ENCODE measurements around the gene CCNI2.

GRCh38 chr5:132758451-132758850, 11.2 kb downstream of the CCNI2 start:
- no peak for TF ChIP-seq E2F4 (CRISPR knock-in tag; IDR thresholded peaks at IDR 0.05; ENCODE audit: borderline replicate concordance, low read depth)
- TF ChIP-seq ETV6 (CRISPR knock-in tag; IDR thresholded peaks at IDR 0.05), result no peak
- TF ChIP-seq, protein P1, sequence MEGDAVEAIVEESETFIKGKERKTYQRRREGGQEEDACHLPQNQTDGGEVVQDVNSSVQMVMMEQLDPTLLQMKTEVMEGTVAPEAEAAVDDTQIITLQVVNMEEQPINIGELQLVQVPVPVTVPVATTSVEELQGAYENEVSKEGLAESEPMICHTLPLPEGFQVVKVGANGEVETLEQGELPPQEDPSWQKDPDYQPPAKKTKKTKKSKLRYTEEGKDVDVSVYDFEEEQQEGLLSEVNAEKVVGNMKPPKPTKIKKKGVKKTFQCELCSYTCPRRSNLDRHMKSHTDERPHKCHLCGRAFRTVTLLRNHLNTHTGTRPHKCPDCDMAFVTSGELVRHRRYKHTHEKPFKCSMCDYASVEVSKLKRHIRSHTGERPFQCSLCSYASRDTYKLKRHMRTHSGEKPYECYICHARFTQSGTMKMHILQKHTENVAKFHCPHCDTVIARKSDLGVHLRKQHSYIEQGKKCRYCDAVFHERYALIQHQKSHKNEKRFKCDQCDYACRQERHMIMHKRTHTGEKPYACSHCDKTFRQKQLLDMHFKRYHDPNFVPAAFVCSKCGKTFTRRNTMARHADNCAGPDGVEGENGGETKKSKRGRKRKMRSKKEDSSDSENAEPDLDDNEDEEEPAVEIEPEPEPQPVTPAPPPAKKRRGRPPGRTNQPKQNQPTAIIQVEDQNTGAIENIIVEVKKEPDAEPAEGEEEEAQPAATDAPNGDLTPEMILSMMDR (IDR thresholded peaks at IDR 0.05), result no peak
- TF ChIP-seq, protein P2, sequence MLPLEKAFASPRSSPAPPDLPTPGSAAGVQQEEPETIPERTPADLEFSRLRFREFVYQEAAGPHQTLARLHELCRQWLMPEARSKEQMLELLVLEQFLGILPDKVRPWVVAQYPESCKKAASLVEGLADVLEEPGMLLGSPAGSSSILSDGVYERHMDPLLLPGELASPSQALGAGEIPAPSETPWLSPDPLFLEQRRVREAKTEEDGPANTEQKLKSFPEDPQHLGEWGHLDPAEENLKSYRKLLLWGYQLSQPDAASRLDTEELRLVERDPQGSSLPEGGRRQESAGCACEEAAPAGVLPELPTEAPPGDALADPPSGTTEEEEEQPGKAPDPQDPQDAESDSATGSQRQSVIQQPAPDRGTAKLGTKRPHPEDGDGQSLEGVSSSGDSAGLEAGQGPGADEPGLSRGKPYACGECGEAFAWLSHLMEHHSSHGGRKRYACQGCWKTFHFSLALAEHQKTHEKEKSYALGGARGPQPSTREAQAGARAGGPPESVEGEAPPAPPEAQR (CRISPR knock-in tag; IDR thresholded peaks at IDR 0.05), result no peak
- no peak for TF ChIP-seq MYBL2 (CRISPR knock-in tag; IDR thresholded peaks at IDR 0.05)
- TF ChIP-seq, protein P3, sequence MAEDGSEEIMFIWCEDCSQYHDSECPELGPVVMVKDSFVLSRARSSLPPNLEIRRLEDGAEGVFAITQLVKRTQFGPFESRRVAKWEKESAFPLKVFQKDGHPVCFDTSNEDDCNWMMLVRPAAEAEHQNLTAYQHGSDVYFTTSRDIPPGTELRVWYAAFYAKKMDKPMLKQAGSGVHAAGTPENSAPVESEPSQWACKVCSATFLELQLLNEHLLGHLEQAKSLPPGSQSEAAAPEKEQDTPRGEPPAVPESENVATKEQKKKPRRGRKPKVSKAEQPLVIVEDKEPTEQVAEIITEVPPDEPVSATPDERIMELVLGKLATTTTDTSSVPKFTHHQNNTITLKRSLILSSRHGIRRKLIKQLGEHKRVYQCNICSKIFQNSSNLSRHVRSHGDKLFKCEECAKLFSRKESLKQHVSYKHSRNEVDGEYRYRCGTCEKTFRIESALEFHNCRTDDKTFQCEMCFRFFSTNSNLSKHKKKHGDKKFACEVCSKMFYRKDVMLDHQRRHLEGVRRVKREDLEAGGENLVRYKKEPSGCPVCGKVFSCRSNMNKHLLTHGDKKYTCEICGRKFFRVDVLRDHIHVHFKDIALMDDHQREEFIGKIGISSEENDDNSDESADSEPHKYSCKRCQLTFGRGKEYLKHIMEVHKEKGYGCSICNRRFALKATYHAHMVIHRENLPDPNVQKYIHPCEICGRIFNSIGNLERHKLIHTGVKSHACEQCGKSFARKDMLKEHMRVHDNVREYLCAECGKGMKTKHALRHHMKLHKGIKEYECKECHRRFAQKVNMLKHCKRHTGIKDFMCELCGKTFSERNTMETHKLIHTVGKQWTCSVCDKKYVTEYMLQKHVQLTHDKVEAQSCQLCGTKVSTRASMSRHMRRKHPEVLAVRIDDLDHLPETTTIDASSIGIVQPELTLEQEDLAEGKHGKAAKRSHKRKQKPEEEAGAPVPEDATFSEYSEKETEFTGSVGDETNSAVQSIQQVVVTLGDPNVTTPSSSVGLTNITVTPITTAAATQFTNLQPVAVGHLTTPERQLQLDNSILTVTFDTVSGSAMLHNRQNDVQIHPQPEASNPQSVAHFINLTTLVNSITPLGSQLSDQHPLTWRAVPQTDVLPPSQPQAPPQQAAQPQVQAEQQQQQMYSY (CRISPR knock-in tag; IDR thresholded peaks at IDR 0.05), result no peak
- TF ChIP-seq, protein P4, sequence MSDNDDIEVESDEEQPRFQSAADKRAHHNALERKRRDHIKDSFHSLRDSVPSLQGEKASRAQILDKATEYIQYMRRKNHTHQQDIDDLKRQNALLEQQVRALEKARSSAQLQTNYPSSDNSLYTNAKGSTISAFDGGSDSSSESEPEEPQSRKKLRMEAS (CRISPR knock-in tag; IDR thresholded peaks at IDR 0.05), result no peak
- no peak for TF ChIP-seq SP1 (CRISPR knock-in tag; conservative IDR thresholded peaks at IDR 0.05)

All from WTC11 (cell line).